ENCODE data around the gene TULP4. TPM values are rescaled to one million over a fixed set of nuclear protein-coding genes. Genes with fewer than 3 reads are reported as not detected.
A peak's percentile ranks its signal among the peaks of the same experiment; 100 is the strongest.

TULP4 gene
- total RNA-seq, 1 experiment from 2014 or later: 64.6 TPM

- Histone ChIP-seq H3K4ac (ENCODE audit: low read depth, low read length) (no peak overlapping the region), H3K4me2 (ENCODE audit: insufficient read depth, insufficient read length, low read length) (peak overlapping the region; percentile 38), H3K79me2 (ENCODE audit: insufficient read depth, low read length) (no peaks in the 10 kb centered on the region), H2BK15ac (ENCODE audit: low read depth, low read length) (no peak overlapping the region), H3K14ac (ENCODE audit: insufficient read depth, low read length) (peak overlapping the region; percentile 79; the same call in 1 of the 2 replicates), H4K20me1 (ENCODE audit: control insufficient read depth, insufficient read depth, insufficient read length) (no peaks in the 10 kb centered on the region), H2BK5ac (ENCODE audit: insufficient read length, low read length) (no peak overlapping the region), H3K18ac (ENCODE audit: insufficient read length, low read depth, low read length) (peak overlapping the region; percentile 90), H3K9ac (ENCODE audit: extremely low read depth, insufficient read length, low read length) (no peak overlapping the region), H3K27me3 (ENCODE audit: insufficient read depth, low read length) (peaks cover 32% of the 10 kb centered on the region), H3T11ph (ENCODE audit: low read length) (no peak overlapping the region), H2AFZ (ENCODE audit: low read length) (no peak overlapping the region), H3K9me3 (ENCODE audit: control insufficient read depth, low read depth, low read length) (no peaks in the 10 kb centered on the region), H2AK5ac (ENCODE audit: insufficient read length, low read length) (no peak overlapping the region), H4K91ac (ENCODE audit: insufficient read length, low read depth, low read length) (no peak overlapping the region), H3K23me2 (ENCODE audit: insufficient read length, low read depth, low read length, poor library complexity, severe bottlenecking) (no peaks in the 10 kb centered on the region), H2BK12ac (ENCODE audit: insufficient read length, low read depth, low read length) (no peak overlapping the region), H3K27ac (ENCODE audit: insufficient read length, low read depth, low read length) (no peak overlapping the region), H3K23ac (ENCODE audit: insufficient read length, low read depth, low read length) (no peak overlapping the region), H2BK20ac (ENCODE audit: low read depth, low read length, poor library complexity, severe bottlenecking) (no peak overlapping the region), H4K8ac (replicated peaks; ENCODE audit: insufficient read length, low read depth, low read length) (no peak overlapping the region), H3K56ac (ENCODE audit: insufficient read length, low read depth, low read length) (no peak overlapping the region), H2BK120ac (ENCODE audit: low read depth, low read length, poor library complexity, severe bottlenecking) (no peak overlapping the region), H4K5ac (ENCODE audit: insufficient read length, low read depth, low read length) (no peak overlapping the region), H3K4me1 (ENCODE audit: insufficient read depth, low read length) (peaks cover 9% of the 10 kb centered on the region; the same call in 1 of the 2 replicates), H3K79me1 (ENCODE audit: insufficient read depth, low read depth, low read length, poor library complexity, severe bottlenecking) (no peaks in the 10 kb centered on the region)
- H3K27me3 Mint-ChIP-seq (ENCODE audit: low read depth): peaks cover 44% of the 10 kb centered on the region
- peak; percentile 94 for DNase-seq
- peaks cover 9 to 13% of the 10 kb centered on the region in 2 experiments for H3K9me3 Mint-ChIP-seq
- H3K27ac Mint-ChIP-seq: peak overlapping the region in 1 of 3 experiments; percentile 73; a peak in 3 of 7 replicates
- TF ChIP-seq CTCF (conservative IDR thresholded peaks at IDR 0.05): no peak
- peak overlapping the region in 1 of 2 experiments; percentile 71; a peak in 1 of 5 replicates for H3K4me3 Mint-ChIP-seq
- H3K4me1 Mint-ChIP-seq: peaks cover 66 to 72% of the 10 kb centered on the region in 2 experiments
- H3K36me3 Mint-ChIP-seq (ENCODE audit: insufficient read depth in 1 of 3, low read depth in 3 of 3): peaks cover 35 to 36% (median 35%) of the 10 kb centered on the region in 3 experiments
- WGBS (ENCODE audit: extremely low coverage, insufficient read length, low lambda C conversion rate): no CpG with 5 or more reads among the region's 9 CpGs
These were observed 152.2 kb downstream of the TULP4 start for GRCh38 chr6:158464483-158464882.

All from H9 (cell line).